HG03439 (cell line): Measurements from ENCODE around the gene TM9SF2.

ENCODE experiments used
- ATAC-seq: cut with Tn5 transposase; IDR thresholded peaks from one replicate; pipeline ENCODE4 v1.9.1; 2021; ENCODE audit warnings: mild to moderate bottlenecking, moderate library complexity; ENCODE audit not compliant: unreplicated experiment

TM9SF2 gene

DNA sequence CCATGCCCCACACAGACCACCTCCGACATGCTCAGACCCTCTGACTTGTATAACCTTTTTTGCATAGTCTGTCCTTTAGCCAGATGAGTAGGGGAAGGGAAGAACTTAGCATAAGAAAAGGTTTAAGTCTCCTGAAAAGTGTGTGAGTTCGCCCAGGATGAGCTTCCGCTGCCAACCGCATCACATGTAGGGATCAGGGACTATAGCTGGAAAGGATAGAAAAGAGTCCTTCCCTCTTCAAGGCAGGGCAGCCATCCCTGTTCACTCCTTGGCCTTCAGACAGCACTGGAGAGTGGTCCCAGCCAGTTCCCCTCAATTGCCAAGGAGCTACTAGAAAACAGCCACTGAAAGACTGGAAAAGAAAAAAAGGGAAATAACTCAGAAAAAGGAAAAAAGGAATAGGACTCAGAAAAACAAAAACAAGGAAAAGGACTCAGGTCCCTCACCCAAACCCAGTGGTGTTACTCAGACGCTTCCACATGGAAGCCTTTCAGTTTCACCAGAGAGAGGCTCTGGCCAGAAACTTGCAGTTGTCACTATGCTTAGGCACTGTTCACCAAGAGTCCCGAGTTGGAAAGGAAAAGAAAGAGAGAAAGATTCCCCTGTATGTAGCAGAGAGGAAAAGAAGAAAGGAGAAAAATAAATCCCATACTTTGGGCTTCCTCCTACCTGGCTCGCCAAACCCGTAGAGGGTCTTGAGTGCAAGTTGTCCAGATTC is 5.6 kb upstream of the TM9SF2 start:
- no peak for ATAC-seq

DNA sequence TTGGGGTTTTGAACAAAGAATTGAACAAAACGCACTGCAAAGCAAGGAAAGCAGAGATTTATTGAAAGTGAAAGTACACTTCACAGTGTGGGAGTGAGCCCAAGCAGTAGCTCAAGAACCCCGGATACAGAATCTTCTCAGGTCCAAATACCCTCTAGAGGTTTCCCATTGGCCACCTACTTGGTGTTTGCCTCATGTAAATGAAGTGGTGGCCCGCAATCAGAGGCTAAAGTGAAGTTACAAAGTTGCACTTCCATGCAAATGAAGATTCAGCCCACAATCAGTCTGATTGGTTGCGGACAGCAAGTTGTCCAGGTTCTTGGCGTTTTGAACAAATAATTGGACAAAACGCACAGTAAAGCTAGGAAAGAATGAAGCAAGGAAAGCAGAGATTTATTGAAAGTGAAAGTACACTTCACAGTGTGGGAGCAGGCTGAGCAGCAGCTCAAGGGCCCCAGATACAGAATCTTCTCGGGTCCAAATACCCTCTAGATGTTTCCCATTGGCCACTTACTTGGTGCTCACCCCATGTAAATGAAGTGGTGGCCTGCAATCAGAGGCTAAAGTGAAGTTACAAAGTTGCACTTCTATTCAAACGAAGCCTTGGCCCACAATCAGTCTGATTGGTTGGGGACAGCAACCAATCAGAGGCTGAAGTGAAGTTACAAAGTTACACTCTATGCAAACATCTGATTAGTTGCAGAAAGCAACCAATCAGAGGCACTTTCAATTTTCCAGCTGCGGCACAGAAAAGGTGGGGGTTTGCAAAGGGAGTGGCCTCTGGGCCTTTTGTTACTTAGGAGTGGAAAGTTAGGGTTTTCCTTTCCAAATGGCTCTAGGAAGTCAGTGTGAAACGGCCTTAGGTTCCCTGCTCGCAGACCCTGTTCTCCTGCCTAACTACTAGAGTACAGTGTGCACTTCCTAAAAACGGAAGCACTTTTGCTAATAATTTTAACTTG is 4.8 kb upstream of the TM9SF2 start:
- no peak for ATAC-seq

DNA sequence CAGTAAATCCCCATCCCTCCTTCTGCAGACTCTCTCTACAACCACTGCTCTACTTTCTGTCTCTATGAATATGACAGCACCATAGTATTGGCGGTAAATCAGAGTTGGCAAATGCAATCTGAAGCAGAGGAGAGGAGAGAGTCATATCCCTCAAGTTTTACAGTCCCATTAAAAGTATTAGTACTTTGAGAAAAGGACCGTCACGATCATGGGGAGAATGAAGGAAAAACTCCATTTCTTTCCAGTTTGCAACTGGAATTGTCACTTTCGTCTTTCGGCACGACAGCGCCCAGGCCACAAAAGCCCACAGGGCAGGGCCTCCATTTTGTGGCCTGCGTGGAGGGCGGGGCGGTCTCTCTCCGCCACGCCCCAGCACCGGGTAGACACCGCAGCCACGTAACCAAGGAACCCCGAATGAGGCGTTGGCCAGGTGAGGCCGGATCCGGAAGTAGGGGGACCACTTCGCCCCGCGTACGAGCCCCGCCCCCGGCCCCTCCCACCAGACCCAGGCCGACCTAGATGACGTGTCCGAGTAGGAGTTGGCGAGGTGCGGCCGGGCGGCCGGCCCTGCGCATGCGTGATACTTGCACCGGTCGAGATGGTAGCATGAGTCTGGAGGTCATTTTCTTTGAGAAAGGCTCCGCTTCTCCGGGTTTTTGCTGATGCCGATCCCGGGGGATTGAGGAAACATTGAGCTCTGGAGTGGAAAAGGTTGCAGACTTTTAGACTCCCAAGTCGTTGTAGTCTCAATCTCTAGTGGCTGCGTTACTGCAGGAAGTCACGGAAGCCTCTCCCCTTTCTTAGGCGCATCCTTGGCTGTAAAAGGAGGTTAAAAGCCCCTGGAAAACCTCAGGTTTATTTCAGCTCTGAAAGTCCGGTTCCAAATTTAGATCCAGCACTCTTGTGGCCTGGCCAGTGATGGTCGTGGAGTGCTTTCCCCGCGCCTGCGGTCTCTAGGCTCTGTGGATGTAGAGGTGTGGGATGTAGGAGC is 2.8 kb upstream of the TM9SF2 start:
- peak; percentile 45 for ATAC-seq

DNA sequence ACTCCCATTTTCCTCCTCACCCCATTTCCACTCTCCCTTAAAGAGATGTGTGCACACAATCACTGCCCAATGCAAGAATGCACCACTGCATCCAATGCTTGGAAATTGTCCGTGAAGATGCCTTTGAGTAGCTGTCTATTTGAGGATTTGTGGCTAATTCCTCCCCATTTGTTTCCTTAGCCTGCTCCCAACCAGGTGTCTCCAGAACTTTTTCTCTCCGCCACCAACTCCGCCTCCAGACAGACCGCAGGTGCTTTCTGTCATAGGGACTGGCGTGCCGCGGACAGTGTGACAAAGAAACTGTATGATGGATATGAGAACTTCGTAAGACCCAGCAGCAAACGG is 461 bp upstream of the TM9SF2 start:
- peak; percentile 8 for ATAC-seq

DNA sequence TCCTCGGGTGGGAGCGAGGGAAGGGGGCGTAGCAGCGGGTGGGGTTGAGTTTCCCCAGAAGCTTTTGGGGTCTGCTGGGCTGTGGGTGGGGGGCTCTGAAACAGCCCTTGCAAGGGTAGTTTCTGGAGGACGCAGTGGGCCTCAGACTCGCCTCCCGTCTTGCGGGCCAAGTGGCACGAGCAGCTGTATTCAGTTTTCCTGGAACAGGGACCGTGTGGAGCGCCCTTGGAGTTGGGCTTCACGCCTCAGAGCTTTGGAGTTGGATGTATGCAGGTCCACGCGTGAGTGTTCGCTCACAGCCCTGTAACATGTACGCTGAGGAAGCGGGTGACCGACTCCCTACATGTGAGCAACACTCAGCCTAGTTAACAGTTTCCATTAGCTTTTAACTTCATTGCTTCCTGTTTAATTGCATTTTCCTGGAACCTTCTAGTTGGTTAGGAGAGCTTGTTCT is 603 bp downstream of the TM9SF2 start:
- no peak for ATAC-seq

DNA sequence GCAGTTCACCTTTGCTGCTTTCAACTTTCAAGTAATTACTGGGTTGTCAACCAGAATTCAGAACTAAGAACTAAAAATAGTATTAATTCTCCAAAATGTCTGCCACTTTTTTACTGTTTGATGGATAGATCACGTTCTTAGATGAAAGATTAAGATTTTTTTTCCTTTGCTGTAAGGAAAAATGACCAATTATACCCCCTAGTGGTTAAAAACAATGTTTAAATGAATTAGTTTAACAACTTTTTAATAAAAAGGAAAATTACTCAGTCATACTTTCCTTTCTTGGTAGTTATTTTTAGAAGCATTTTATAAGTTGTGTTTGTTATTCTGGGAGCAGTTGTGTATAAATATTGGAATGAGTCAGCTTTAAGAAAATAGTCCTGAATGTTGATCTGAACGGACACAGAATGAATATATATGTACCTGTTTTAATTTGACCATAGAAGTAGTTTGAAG is 4.6 kb downstream of the TM9SF2 start:
- ATAC-seq: no peak

DNA sequence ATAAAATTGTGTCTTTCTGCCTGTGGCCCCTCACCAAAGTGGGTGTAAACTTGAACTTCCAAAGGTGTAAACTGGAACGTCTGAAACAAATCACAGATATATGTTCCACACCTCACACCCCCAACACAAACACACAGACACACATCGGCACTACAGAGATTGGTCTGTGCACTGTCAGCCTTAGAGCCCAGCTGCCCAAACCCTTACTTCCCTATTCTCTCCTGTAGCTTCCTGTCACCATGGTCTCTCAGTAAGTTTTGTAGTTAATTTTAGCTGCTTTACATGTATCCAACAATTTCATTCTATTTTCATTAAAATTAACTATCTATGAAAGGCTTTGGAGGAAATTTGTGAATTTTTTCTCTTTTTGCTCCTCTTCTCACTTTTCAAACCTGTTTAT is 5.4 kb downstream of the TM9SF2 start:
- ATAC-seq: peak; percentile 49

DNA sequence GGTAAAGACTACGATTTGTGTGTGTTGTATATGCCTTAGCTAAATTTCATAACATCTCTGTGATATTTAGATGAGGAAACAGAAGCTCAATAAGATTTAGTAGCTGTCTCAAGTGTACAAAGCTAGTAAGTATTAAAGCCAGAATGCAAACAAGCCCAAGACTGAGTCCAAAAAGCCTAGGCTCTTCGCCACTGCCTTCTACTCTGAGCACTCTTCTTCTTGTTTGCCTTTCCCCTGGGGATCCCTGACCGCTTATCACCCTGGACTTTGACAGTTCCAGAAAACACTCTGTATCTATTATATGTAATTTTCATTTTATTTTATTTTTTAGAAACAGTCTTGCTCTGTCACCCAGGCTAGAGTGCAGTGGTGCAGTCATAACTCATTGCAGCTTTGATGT is 5.8 kb downstream of the TM9SF2 start:
- ATAC-seq: no peak

DNA sequence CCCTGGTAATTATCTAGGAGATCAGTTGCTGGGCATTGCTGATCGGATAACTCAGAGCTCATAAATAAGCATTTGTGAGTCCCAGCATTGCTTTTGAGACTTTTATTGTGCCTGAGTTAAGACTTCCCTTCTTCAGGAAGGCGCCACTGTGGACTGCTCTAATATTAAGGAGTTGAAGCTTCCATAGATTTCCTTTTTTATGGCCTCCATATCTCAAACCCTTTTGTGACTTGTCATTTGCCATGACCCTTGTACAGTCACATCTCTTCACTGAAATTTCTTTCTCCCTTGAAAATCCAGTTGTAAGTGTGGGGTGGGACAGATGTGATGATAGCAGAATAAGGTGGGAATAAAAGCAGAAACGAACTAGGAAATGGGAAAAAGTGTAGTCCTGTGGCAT is 6.3 kb downstream of the TM9SF2 start:
- ATAC-seq: no peak

DNA sequence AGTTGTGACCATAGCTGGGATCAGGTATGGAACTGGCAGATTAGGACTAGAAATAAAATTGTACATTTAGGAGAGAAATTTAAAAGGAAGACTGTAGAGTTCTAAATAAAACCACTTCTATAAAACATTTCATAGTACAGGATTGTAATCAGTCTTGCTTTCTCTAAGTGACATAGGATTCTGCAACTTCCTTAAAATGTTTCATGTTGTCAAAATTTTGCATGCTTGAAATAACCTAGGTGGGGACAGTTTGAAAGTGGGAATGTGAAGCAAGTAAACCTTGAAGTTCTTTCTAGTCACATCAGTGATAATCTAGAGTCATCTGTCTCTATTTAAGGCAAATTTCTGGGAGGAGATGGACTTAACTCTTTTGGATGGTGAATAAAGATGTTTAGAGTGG is 6.7 kb downstream of the TM9SF2 start:
- no peak for ATAC-seq

DNA sequence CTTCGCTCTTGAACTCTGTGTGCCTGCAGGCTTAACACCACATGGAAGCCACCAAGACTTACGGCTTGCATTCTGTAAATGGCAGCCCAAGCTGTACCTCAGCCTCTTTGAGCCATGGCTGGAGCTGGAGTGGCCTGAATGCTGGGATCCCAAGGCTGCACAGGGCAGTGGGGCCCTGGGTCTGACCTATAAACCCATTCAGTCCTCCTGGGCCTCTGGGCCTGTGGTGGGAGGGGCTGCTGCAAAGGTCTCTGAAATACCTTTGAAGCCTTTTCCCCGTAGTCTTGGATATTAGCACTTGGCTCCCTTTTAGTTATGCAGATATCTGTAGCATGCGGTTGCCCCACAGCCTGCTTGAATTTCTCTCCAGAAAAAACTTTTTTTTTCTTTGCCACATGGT is 8.2 kb downstream of the TM9SF2 start:
- no peak for ATAC-seq

DNA sequence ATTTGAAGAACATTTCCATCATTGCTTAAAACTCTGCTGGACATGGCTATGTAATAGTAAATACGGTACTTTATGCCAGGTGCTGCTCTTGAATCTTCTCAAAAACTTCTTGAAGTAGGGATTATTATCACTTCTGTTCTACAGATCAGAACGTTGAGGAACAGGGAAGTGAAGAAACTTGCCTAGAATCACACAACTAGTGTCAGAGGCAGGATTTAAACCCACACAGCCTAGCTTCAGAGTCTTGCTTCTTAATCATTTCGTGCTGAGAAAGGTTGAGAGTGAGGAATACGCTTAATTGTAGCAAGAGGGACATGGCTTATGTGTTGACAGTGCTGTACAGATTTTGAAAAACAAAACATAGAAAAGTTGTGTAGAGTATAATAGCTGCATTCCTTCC is 13.5 kb downstream of the TM9SF2 start:
- no peak for ATAC-seq

DNA sequence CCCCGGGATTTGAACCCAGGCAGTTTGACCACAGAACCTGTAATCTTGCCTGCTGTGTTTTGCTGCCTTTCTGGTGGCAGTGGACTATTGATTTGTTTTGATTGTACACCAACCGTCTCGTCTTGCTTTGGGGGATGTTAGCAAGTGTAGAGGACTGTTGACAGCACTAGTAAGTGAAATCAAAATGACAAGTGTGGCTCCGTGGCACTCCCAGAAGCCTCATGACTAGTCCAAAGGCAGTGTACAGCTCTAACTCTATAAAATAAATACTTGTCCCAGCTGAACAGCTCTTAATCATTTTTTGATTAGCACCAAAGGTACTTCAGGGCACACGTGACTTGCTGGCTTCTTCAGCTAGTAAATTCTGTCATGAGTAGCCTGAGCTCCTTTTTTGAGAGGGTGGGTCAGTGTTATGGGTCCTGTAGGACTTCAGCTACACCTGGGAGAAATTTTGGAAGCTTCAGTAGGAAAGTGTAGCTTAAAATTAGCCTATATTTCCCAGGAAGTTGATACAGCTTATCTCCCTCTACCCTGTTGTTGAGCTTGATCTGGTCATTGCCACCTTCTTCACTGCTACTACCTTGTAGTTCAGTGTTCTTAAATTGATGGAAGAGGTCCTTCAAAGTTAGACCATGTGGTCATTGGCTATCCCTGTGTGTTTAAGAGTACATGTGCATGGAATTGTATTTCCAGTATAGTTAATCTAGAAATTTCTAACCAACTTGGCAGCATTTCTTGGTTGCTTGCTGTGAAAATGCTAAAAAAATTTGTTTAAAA is 15.1 kb downstream of the TM9SF2 start:
- ATAC-seq: no peak

DNA sequence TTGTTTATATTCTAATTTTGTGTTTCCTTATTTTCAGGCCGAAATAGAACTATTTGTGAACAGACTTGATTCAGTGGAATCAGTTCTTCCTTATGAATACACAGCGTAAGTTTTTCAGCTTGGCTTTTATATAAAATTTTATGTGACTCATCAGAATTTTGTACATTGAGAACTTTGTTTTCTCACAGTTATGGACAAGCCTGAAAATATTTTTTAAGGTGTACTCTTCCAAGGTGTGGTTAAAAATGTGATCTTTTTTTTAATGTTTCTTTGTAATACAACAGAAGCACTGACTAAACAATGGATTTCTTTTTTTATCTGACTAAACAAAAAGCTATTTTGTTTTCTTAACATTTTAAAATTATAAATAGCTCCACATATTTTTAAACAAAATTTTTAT is 16.3 kb downstream of the TM9SF2 start:
- no peak for ATAC-seq

DNA sequence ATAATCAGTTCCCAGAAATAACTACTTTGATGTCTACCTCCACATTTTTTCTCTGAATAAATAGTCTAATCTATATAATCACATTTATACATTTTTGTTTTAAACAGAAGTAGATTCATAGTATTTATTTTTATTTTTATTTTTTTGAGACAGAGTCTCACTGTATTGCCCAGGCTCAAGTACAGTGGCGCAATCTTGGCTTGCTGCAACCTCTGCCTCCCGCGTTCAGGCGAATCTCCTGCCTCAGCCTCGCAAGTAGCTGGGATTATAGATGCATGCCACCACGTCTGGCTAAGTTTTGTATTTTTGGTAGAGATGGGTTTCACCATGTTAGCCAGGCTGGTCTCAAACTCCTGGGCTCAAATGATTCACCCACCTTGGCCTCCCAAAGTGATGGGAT is 16.7 kb downstream of the TM9SF2 start:
- ATAC-seq: no peak

DNA sequence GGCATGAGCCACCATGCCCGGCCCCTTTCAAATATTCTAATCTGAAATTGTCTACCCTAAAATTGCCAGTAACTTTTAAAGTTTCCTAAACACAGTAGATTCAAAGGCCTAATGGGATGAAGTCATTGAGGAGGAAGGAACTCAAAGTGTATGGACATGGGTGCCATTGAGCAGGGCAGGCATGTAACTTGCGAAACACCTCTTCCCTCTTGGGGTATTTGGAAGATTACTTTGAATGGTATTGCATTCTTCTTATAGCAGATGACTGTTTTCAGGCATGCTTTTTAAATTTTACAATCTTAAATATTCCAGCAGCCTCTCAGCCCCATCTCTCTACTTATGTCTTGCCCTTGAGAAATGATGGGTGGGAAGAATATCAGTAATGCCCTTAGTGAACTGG is 21.0 kb downstream of the TM9SF2 start:
- no peak for ATAC-seq

DNA sequence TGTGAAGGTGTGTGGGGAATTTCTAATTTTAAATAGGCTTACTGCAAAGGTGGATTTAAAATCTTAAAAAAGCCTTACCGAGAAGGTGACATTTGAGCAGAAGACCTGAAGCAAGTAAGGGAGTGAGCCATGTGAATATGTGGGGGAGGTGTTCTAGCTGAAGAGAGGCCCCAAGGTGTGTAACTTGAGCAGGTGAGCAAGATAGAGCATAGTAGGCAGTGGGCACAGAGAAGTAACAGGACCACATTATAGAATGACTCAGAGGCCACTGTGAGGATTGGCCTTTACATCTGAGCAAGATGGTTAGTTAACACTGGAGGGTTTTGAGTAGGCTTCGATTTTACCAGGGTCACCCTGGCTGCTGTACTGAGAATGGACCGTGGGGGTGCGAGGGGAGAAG is 22.6 kb downstream of the TM9SF2 start:
- ATAC-seq: no peak

DNA sequence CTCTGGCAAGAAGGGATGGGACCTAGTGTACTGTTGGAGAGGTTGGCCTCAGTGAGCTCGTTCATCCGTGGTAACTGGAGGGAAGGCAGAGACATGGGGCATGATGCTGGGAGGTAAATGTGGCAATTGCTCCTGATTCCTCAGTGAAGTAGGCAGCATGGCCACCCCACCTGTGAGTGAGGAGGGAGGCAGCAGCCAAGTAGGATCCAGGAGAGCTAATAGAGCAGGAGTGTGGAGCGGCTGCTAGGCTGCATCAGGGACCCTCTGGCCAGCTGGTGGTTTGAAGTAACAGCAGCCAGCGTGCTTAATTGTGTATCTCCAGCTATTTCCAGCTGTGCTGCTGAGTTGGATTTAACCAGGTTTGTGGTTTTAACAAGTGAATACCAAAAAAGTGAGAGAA is 24.7 kb downstream of the TM9SF2 start:
- no peak for ATAC-seq

DNA sequence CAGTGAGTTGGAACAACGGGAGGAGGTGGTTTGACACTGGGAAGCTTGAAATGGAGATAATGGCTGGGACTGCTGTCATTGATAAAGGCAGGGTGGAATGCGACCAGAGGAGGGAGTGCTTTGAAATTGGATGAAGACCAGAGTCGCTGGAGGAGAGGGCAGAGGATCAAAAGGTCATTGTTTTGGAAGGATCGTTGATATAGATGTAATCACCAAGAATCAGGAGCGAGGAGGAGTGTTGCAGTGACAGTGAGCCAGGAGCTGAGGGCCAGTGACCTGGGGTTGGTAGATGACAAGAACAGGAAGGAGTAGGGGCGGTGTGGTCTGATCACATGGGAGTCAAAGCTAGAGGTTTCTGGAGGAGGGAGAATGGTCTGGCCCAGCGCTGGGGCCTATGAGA is 25.3 kb downstream of the TM9SF2 start:
- no peak for ATAC-seq

DNA sequence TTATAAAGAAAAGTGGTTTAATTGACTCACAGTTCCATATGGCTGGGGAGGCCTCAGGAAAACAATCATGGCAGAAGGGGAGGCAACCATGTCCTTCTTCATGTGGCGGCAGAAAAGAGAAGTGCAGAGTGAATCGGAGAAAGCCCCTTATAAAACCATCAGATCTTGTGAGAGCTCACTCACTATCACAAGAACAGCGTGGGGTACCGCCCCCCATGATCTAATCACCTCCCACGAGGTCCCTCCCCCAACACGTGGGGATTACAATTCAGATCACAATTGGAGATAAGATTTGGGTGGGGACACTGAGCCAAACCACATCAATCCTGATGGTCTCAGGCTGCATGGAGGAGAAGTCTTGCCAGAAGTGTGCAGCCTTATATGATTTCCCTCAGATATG is 26.0 kb downstream of the TM9SF2 start:
- no peak for ATAC-seq
